Panc1 (cell line): ENCODE results near the gene ACTL9.

Experiments used
- POLR2AphosphoS5 ChIP-seq: IDR thresholded peaks from 2 replicates; pipeline ENCODE4 v1.6.1; 2012; ENCODE audit warnings: mild to moderate bottlenecking, low read depth, low read length, moderate library complexity
- TCF7L2 ChIP-seq: IDR thresholded peaks from 2 replicates; pipeline ENCODE4 v1.6.1; 2011; ENCODE audit warnings: mild to moderate bottlenecking, low read depth, low read length, inconsistent platforms
- TF ChIP-seq, protein P1 (sequence below): fragments of 450-650 bp; IDR thresholded peaks from 2 replicates; pipeline ENCODE4 v1.5.1; 2017; ENCODE audit warnings: mild to moderate bottlenecking
- TF ChIP-seq, protein P2 (sequence below), 2 experiments: IDR thresholded peaks; 2 replicates each; pipeline ENCODE4 v1.6.1; 2011 to 2012; ENCODE audit warnings: low read depth in 2 of 2, control low read depth in 1 of 2, low read length in 1 of 2, mild to moderate bottlenecking in 1 of 2, moderate library complexity in 1 of 2; ENCODE audit not compliant: insufficient read depth in 1 of 2

GRCh38 chr19:8686549-8686948, 12.0 kb downstream of the ACTL9 start:
- TF ChIP-seq POLR2AphosphoS5 (no peak), TCF7L2 (no peak)
- TF ChIP-seq, protein P1, sequence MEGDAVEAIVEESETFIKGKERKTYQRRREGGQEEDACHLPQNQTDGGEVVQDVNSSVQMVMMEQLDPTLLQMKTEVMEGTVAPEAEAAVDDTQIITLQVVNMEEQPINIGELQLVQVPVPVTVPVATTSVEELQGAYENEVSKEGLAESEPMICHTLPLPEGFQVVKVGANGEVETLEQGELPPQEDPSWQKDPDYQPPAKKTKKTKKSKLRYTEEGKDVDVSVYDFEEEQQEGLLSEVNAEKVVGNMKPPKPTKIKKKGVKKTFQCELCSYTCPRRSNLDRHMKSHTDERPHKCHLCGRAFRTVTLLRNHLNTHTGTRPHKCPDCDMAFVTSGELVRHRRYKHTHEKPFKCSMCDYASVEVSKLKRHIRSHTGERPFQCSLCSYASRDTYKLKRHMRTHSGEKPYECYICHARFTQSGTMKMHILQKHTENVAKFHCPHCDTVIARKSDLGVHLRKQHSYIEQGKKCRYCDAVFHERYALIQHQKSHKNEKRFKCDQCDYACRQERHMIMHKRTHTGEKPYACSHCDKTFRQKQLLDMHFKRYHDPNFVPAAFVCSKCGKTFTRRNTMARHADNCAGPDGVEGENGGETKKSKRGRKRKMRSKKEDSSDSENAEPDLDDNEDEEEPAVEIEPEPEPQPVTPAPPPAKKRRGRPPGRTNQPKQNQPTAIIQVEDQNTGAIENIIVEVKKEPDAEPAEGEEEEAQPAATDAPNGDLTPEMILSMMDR, result no peak
- TF ChIP-seq, protein P2, sequence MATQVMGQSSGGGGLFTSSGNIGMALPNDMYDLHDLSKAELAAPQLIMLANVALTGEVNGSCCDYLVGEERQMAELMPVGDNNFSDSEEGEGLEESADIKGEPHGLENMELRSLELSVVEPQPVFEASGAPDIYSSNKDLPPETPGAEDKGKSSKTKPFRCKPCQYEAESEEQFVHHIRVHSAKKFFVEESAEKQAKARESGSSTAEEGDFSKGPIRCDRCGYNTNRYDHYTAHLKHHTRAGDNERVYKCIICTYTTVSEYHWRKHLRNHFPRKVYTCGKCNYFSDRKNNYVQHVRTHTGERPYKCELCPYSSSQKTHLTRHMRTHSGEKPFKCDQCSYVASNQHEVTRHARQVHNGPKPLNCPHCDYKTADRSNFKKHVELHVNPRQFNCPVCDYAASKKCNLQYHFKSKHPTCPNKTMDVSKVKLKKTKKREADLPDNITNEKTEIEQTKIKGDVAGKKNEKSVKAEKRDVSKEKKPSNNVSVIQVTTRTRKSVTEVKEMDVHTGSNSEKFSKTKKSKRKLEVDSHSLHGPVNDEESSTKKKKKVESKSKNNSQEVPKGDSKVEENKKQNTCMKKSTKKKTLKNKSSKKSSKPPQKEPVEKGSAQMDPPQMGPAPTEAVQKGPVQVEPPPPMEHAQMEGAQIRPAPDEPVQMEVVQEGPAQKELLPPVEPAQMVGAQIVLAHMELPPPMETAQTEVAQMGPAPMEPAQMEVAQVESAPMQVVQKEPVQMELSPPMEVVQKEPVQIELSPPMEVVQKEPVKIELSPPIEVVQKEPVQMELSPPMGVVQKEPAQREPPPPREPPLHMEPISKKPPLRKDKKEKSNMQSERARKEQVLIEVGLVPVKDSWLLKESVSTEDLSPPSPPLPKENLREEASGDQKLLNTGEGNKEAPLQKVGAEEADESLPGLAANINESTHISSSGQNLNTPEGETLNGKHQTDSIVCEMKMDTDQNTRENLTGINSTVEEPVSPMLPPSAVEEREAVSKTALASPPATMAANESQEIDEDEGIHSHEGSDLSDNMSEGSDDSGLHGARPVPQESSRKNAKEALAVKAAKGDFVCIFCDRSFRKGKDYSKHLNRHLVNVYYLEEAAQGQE (IDR thresholded peaks at IDR 0.05; ENCODE audit: insufficient read depth in 1 of 2, low read depth in 2 of 2, low read length in 1 of 2), result no peak
